HG02870 (cell line): ENCODE results near the gene KYNU.
"Not testable (repeated sequence)": the region's sequence is repeated elsewhere in the genome, so short reads cannot be mapped to it uniquely, and the experiment has no call there.

Experiments used
- ATAC-seq: cut with Tn5 transposase; IDR thresholded peaks from one replicate; pipeline ENCODE4 v1.9.1; 2021; ENCODE audit warnings: mild to moderate bottlenecking, moderate library complexity; ENCODE audit not compliant: unreplicated experiment

Gene KYNU

DNA sequence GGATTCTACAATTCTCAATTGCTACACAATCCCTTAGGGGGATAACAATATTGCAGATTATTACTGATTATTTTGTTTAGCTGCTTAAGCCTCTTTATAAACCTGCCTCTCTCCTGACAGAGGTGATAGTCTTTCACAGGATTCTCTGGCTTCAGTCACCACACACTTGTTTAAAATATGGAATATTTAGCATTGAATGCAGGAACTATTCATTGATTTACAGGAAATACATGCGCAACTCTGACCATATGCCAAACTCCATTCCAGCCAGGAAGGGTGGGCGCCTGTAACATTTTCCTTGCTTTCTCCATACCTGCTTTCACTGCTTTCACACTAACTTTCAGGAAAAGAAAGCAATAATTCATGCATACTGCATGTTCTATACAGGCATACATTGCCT is 207.0 kb downstream of the KYNU start:
- no peak for ATAC-seq

DNA sequence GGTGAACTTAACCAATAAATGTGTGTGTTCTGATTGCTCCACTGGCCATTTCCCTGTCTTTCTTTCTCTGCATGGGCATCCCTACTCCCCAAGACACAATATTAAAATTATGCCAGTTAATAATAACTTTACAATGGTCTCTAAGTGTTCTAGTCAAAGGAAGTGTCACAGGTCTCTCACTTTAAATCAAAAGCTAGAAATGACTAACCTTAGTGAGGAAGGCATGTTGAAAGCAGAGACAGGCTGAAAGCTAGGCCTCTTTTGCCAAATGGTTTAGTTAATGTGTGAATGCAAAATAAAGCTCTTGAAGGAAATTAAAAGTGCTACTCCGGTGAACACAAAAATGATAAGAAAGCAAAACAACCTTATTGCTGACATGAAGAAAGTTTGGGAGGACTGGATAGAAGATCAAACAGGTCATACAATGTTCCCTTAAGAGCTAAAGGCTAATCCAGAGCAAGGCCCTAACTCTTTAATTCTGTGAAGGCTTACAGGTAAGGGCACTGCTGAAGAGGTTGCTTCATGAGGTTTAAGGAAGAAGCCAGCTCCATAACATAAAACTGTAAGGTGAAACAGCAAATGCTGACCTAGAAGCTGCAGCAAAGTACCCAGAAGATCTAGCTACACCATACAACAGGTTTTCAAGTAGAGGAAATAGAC is 207.8 kb downstream of the KYNU start:
- peak; percentile 71 for ATAC-seq

DNA sequence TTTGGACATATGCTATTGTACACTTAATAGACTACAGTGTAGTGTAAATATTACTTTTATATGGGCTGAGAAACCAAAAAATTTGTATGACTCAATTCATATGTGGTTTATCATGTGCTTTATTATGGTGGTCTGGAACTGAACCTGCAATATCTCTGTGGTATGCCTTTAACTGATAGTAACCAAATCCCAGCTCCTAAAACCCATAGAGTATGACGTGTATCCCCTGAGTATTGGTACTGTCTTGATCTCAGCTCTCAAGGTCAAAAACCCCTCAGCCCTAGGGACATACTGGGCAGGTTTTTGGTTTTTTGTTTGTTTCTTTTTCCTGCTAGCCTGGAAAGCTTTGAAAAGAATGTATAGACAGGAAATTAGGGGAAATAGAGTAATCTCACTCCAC is 209.6 kb downstream of the KYNU start:
- ATAC-seq: no peak

DNA sequence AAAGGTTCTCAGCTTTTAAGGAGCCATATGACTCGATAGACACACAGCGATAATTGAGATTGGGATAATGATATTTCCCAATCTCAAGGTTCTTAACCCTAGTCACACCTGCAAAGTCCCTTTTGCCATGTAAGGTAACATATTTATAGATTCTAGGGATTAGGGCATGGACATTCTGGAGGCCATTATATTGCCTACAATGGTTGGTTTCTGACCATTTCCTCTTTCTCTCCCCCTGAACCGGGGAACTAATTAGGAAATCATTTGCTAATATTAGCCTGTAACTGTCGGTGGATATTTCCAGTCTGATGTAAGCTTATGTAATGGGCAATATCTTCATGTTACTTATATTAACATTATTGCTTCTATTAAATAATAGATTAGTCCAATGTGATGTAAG is 210.9 kb downstream of the KYNU start:
- no peak for ATAC-seq

DNA sequence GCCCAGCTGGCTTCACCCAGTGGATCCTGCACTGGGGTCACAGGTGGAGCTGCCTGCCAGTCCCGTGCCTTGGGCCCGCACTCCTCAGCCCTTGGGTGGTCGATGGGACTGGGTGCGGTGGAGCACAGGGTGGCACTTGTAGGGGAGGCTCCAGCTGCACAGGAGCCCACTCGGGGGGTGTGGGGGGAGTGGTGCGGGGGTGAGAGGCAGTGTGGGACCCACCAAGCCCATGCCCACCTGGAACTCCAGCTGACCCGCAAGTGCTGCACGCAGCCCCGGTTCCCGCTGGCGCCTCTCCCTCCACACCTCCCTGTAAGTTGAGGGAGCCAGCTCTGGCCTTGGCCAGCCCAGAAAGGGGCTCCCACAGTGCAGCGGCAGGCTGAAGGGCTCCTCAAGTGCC is 212.1 kb downstream of the KYNU start:
- not testable (repeated sequence) for ATAC-seq
